ENCODE data around the gene WDR27.

The WDR27 gene

DNA sequence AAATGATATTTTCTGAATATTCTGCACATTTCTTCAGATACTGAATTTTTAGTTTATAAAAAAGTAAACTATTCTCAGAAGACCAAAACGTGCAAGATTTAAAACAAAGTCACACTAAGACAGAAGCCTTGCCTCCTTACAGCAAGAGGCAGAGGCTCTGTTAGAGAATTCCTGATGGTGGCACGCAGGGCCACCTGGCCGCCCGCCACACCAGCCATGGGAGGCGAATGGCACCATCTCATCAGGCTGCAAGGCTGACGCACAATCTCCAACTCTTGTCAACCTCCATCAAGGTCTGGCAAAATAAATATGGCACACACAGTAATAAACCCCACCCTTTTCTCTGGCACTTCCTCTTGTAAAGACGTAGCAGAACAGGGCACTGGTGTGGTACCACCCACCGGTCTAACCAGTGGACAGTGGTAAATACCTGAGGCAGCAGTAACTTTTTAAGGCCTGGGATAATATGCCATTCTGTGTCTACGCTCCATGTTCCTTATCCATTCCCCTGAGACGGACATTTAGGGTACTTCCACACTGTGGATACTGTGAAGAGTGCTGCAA, 111.4 kb downstream of the WDR27 start:
- DNase-seq, result no peak

DNA sequence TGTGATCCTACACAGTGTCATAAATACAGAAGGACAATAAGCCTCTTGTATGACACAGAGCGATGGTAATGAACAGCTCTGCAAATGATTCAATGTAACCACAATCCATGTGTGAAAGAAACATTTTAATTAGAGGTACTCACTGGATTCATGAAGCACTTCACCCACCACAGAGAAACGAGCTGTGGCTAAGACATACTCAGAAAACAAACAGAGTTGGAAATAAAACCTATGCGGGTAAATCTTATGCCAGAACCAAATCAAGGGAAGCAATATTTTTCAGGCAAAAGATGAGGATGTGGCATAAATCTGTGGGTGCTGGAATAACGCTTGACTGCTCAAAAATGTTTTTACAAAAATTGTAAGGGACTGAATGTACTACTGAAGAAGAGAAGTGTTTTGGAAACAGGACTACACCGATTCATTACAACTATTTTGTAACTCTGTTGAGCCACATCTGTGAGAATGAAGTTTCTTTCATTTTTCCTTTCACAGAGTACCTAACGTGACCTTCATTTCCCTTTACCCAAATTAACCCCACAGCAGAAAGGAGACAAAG, 112.1 kb downstream of the WDR27 start:
- DNase-seq, result peak; percentile 40

DNA sequence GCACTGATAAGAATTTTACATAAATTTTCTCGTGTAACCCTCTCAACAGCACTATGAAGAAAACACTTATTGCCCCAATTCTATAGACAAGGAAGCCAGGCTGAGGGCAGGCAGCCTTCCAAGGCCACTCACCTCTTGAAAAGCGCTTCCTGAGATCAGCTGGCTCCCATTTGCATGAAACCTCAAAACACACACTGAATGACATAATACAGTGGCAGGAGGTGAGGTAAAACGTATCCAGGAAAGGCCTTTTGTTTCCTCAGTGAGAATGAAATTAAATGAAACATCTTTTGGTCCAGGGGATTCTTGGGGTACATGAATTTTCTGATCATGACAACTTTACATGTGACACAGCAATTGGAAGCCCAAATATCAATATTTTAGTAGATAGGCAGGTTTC, 112.5 kb downstream of the WDR27 start:
- peak; percentile 69 for DNase-seq

DNA sequence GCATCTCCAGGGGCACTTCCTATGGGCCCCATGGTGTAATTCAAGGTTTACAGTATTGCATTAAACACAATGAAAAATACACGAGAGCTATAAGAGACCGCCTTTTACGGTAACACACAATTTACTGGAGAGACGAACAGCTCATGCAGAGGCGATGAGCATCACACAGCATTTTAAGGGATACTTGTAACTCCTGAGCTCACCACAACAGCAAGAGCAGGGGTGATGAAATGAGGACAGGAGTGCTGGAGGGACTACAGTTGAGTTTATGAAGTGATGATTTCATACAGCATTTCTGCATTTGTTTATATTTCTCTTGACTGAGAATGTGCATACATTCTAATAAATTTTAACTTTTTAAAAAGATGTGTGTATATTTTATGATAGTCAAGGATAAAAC, 113.9 kb downstream of the WDR27 start:
- no peak for DNase-seq

DNA sequence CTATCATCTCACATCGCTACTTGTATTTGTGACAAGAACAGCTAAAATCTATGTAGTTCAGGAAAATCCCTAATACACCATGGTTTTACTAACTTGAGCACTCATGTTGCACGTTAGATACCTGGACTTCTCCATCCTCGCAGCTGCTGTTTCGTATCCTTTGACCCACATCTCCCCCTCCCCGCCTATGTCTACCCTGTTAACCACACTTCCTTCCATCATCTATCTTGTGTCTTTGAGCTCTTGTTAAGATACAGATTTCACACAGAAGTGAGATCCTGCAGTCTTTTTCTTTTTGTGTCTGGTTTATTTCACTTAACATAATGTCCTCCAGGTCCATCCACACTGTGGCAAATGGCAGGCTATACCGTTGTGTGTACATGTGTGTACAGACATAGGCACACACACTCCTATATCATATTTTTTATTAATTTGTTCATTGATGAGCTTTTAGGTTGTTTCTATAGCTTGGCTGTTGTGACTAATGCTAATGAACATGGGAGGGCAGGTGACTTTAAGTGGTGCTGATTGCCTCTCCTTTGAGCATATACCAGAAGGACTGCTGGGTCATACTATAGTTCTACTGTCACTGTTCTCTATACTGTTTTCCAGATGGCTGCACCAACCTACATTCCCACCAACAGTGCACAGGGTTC, 117.8 kb downstream of the WDR27 start:
- DNase-seq, result no peak

DNA sequence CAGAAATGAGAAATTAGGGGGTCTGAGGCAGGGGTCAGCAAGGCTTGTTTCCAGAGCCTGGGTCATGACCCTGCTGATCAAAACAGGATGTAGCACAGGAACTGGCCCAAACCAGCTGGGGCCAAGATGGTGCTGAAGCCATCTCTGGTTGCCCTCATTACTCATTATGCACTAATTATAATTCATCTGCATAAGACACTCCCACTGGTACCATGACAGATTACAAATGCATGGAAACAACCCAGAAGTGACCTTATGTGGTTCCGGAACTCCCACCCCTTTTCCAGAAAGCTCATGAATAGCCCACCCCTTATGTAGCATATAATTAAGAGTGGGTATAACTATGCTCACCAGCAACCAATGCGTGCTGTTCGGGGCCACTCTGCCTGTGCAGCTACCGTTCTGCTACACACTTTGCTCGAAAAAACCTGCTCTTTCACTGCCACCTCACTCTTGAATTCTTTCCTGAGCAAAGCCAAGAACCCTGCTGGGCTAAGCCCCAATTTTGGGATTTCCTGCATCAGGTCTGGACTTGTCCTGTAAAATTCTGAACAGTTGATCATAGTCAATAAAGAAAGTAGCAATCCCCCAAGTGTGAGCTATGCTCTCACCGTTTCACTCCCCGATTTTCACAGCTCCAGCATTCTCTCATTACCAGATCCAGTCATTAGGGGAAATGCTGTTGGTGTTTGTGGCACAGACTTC, 122.3 kb downstream of the WDR27 start:
- no peak for DNase-seq

DNA sequence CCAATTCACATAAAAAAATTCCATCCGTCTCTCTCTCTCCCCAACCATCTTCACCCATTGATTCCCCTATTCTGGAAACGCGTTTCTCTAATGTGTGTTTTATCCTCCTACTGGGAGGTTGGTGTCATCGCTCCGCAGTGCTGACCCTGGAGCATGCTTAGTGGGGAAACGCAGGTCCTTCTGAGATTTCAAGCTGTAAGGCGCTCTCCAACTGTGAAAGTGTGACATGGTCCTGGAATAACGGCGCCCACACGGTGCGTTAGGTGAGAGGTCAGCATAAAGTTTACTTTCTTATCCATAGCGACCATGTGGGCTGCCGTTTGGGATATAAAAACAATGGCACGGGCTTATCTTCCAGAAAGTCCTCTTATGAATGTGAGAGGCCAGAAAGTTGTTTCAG, 123.9 kb downstream of the WDR27 start:
- no peak for DNase-seq

DNA sequence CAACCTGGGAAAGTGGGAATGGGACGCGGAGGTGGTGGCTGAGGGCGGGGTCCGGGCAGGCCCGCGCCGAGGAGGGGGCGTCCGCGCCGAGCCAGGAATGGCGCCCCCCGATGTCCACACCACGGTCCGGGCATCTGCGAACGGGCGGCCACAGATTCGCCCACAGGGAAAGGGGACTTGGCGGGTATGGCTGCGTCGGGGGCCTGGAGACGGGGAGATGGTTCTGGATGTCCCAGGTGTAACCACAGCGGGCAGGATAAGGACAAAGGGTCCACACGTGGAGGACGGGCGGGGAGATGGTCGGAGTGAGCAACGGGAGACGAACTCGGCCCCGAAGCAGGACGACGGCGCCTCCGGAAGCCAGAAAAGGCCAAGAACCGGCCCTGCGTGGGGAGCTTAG, 124.6 kb downstream of the WDR27 start:
- DNase-seq, result no peak

DNA sequence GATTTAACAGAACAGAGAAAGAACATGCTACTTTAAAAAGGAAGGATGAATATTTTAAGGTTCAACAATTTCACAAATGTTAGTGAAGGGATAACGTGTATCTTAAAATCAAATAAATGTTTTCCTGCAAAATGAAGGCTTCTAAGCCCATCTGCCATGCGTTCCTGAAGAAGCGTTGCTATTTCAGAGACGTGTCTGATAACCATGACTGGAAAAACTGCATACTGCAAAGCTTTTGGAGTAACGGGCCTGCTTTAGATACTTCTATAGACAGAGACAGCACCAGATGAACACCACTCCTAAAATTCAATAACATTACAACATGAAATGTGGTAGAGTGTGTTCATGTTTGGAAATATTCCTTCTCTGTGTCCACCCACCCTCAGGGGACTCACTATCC, 126.0 kb downstream of the WDR27 start:
- DNase-seq, result no peak

DNA sequence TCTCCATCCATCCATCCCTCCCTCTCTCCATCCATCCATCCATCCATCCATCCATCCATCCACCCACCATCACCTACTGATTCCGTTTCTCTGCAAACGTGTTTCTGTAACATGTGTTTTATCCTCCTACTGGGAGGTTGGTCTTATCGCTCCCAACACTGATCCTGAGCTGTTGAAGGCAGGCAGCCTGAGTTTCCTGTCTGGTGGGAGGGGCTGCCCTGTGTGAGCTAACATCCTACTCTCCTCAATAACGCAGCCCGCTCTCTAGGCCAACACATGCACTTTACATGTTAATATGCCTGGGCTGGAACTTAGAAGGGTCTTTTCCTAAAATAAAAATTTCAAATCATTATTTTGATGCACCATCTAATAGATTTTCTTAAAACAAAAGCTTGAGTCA, 126.5 kb downstream of the WDR27 start:
- DNase-seq, result no peak

DNA sequence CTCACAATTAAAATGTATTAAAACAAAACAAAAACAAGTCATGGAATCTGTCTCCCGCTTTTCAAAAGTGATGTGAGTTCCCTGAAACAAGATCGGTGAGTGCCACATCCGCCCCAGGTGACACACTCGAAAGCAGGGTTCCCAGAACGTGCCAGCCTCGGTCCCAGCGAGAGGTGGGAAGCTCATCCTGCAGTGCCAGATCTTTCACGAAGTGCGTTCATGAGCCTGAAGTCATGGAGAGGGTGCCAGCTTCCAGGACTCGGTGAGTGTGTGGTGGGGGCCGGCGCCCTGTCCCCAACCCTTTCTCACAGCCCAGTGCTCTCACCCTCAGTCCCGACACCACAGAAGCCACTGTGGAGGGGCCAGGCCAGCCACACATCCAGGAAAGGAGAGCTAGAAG, 127.4 kb downstream of the WDR27 start:
- no peak for DNase-seq

DNA sequence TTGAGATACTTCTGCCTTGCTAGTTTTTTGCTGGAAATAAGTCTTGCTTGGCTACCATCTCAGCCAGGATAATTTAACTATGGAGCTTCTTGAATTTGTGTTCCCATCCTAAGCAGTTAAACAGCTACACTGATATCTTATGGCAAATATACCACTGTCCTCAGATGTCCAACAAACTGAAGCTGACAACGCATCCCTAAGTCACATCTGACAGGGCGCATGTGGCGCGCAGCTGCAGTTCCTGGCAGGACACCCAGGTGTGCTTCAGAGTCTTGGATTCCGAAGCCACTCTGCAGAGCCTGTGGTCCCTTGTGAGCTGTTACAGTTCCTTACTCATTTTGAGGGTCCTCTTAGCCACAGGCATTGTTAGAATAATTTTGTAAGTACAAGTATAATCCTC, 127.9 kb downstream of the WDR27 start:
- DNase-seq, result no peak

DNA sequence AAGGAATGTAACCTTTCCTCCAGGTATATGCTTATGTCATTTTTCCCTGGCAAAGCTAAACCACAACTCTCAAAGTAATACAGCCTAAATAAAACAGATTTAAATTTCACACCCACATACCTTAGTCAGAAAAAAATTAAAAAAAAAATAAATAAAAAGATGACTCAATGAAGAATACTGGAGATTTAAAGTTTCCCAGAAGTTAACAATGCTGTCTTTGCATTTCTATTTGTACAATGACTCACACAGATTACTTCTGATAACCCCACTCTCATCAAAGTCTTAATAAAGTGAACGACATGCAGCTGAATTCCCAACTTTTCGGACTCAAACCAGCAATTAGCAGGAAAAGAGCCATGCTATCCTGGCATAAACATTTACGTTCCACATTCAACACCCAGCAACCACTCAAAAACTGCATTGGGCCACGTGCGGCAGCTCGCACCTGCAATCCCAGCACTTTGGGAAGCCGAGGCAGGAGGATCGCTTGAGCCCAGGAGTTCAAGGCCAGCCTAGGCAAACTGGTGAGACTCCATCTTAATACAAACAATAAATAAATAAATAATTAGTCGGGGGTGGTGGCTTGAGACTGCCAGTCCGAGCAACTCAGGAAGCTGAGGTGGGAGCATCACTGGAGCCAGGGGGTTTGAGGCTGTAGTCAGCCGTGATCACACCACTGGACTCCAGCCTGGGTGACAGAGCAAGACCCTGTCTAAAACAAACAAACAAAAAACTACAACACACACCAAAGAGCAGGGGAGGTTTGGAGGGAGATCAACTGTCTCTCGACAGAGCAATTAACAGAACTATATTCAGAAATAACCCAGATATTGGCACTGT, 130.5 kb downstream of the WDR27 start:
- no peak for DNase-seq

DNA sequence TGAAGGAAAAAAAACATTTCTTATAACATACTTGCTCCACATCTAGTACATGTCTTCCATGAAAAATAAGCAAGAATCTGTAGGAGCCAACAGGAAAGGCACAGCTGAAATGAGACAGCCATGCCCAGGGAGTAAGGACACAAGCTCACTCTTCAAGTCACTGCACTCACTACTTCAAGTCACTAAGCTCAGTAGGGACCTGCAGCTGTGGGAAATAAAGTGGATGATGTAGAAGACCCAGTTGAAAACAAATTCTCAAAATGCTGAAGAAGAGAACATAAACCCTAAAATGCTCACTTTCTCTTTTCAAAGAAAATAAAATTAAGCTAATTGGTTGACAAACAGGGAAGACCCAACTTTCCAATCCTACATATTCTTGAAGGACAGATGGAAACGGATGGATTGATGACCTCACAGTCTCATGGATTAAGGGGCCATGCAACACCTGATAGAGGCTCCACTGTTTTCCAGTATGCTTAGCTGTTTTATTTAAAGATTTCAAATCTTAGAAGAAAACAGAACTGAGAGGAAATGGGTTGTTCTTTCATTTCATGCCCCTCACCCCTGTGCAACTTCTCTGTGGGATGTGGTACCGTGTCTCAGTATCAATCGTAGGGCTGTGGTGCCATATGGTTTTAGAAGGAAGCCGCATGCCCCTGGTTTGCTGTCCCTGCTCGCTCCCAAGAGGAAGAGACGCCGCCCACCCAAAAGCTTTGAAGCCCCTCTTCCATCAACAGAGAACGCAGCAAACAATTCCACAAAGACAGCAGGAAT, 133.3 kb downstream of the WDR27 start:
- DNase-seq, result no peak

DNA sequence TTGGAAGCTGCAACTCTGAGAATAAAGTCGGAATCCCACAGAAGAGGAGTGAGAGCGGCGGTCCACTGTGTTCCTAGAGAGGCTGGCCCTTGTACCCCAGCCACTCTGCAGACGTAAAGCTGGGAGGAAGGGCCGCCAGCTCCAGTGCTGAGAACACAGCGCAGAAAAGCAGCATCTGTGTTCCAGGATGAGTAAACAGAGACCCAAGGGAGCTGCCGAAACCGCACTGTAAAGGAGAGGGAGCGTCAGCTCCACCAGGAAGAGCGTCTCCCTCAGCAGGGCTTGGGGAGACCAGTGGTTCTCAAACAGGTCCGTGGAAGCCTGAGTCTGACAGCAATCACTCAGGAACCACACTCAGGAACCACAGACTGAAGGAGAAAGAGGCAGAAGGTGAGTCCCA, 134.0 kb downstream of the WDR27 start:
- no peak for DNase-seq

DNA sequence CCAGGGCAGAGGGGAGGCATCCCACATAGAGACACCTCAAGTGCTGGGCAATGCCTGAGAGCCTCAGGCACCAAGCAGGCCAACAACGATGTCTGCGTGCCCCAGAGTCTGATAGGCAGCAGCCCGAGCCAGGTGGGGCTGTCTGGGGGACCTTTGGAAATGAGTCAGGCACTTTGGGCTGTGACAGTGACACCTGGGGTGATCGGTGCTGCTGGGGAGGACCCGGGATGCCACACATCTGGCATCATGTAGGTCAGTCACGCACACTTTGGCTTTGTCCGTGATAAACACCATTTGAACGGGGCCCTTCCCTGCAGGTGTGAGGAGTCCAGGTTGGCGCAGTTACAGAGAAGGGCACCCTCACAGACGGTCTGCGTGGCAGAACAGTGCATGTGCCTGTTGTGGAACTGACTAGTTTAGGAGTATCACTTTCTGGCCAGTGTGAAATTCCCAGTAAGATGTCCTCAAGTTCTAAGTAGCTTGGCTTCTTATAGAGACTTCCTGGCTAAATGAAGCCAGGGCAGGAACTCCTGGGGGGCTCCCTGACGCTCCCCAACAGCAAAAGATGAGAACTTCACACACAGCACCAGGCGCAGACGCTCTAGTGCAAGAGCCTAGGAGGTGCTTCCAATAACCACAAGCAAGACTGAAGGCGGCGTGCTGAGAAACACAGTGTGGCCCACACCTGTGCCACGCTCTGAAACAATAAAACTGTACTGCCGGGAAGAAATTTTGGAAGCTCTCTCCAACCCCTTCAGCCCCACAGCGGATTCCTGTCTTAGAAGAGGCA, 134.7 kb downstream of the WDR27 start:
- no peak for DNase-seq

DNA sequence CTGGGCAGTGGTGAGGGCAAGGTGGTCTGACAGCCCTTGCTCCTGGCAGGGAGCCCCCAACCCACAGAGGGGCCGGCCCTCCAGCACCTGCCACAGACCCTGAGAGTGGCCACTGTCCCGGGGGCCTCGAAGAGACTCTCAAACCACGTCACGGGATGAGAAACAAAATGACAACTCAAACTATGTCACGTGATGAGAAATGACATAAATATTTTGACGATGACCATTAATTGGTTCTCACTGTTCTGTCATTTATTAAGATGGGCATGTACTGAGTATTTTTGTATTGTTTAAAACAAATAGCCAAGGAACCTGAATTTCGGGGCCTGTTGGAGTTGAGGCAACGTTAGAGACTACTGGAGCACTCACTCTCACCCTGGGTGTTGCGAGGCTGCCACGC, 135.5 kb downstream of the WDR27 start:
- DNase-seq, result no peak

DNA sequence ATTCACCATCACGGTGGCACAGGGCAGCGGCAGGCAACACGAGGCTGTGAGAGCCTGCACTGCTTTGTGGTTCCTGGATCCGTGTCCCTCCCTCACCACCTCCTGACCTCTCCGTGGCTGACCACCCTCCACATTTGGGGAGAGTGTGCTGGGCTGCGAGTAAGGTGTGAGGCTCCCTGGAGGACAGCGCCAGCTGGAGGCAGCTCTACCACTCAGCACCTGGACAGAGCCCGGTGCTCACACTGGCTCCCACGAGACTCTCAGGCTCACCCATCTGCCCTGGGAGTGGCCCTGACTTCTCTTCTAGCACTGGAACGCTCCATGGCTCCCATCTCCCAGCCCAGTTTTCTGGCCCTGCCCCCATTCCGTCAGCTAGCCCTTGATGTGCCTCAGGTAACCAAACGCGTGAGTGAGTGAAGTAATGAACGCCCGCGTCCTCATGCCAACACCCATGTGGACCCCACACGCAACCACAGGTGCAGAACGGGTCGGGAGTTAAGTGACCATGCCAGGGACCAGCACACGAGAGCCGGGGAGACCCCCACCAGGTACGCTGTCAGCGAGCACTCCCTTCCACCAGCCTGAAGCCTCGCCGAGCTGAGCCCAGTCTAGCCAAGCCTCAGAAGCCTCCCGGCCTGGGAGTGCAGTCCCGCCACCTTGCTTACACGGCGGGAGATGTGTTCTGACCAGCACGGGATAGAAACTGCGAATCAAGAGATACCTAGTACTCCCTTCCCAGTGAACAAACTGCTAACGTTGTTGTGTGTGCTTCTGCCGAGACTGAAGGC, 137.2 kb downstream of the WDR27 start:
- DNase-seq, result no peak

DNA sequence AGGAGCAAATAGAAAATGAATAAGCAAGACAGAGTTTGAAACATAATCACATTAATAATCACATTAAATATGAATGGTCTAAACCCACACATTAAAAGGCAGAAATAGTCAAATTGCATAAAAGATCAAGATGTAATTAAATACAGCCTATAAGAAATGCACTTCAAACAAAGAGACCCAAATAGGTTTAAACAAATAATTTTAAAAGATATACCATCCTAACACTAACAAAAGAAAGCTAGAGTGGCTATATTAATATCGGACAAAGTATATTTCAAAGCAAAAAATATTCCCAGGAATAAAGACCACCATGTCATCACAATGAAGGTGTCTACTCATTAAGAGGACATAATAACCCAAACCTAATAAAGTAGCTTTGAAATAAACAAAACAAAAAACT, 140.2 kb downstream of the WDR27 start:
- DNase-seq, result no peak

DNA sequence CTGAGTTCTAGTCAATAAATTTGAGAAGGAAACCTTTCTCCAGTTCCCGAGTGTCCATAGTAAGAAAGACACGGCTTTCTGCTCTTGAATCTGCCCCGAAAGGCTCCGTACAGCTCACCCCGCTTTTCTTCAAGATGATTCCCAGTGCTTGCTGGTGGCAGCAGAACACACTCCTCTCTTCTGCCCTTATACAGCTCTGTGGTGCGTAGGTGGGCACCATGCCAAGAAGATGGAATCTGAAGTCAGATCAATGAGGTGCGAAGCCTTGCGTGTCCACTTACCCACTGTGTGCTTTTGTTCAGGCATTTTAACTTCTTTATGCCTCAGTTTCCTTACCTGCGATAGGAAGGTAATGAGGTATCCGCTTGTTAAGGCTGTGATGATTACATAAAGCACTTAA, 142.2 kb downstream of the WDR27 start:
- no peak for DNase-seq
